NCI-H128 (cell line): Measurements from ENCODE around the gene VPS25.
"Not testable (repeated sequence)": the region's sequence is repeated elsewhere in the genome, so short reads cannot be mapped to it uniquely, and the experiment has no call there.

ENCODE experiments used
- DNase-seq: peaks from one replicate; lab custom pipeline; 2025; ENCODE audit not compliant: unreplicated experiment; lab: John Stamatoyannopoulos, UW

Gene VPS25

GRCh38 chr17:42767512-42767911 lies 5.7 kb upstream of the VPS25 start:
- no peak for DNase-seq

GRCh38 chr17:42768006-42768405 lies 5.2 kb upstream of the VPS25 start:
- DNase-seq = not testable (repeated sequence)

- DNase-seq = not testable (repeated sequence)
Measured at GRCh38 chr17:42769964-42770363, 3.3 kb upstream of the VPS25 start.

- DNase-seq = no peak
Measured at GRCh38 chr17:42772945-42773289, 332 bp upstream of the VPS25 start.

GRCh38 chr17:42774066-42774745 lies 957 bp downstream of the VPS25 start:
- no peak for DNase-seq

- DNase-seq = no peak
Measured at GRCh38 chr17:42775534-42776098, 2.4 kb downstream of the VPS25 start.

GRCh38 chr17:42778570-42778969 lies 5.3 kb downstream of the VPS25 start:
- no peak for DNase-seq

GRCh38 chr17:42779304-42779935 lies 6.2 kb downstream of the VPS25 start:
- no peak for DNase-seq

- no peak for DNase-seq
Measured at GRCh38 chr17:42779936-42780850, 6.9 kb downstream of the VPS25 start, which contains the start of gene WNK4. TSS of gene WNK4 (plus strand) at chr17:42780610. CDS start at chr17:42780699, 89 bp downstream.

GRCh38 chr17:42780851-42781638 lies 7.8 kb downstream of the VPS25 start:
- DNase-seq = no peak

- no peak for DNase-seq
Measured at GRCh38 chr17:42781639-42782165, 8.5 kb downstream of the VPS25 start.

- no peak for DNase-seq
Measured at GRCh38 chr17:42782166-42783061, 9.2 kb downstream of the VPS25 start.

GRCh38 chr17:42783062-42783790 lies 10.0 kb downstream of the VPS25 start:
- DNase-seq = no peak

GRCh38 chr17:42783791-42784138 lies 10.5 kb downstream of the VPS25 start:
- DNase-seq = no peak

GRCh38 chr17:42784409-42784808 lies 11.2 kb downstream of the VPS25 start:
- DNase-seq = no peak

GRCh38 chr17:42784811-42785592 lies 11.8 kb downstream of the VPS25 start:
- no peak for DNase-seq

GRCh38 chr17:42787266-42787665 lies 14.0 kb downstream of the VPS25 start:
- no peak for DNase-seq

GRCh38 chr17:42791948-42792347 lies 18.7 kb downstream of the VPS25 start:
- no peak for DNase-seq
